ENCODE data around the gene ANKRD52. TPM values are rescaled to one million over a fixed set of nuclear protein-coding genes. Genes with fewer than 3 reads are reported as not detected.

The ANKRD52 gene
- polyA plus RNA-seq, 1 donor (not counting 4 experiments of a cell fraction or from before 2014, with no cell fraction given), result 14.0 TPM

DNA sequence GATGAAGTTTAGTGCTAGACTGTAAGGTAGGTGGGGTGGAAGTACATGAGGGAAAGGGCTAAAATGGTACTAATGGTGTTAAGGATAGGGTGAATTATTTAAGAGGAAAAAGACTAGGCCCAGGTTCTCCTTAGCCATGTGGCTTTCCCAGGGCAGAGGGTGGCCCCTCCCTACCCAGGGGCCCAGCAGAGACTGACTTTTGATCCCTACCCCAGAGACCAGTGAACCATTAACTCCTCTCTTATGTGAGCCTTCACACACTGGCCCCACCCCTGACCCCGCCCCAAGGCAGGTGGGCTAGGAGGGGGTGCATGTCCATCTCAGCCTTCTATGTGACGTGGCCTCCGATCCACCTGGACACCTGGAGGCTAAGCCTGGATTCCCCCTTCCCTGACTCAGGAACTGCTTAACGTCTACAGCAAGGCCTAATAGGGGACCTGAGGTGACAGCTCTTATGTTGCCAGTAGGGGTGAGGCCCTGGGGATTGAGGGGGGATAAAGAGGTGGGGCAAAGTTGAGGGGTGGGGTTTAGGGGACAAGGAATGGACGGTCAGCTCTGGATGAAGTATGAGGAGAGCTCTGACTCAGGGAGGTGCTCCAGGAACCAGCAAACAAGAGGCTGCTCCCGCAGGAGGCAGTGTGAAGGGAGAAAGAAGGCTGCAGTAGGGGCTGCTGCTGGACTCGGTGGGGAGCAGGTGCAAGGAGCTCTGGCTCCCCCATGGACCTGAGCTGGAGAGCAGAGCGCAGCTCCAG lies 27.6 kb downstream of the ANKRD52 start:
- TF ChIP-seq, protein P1, sequence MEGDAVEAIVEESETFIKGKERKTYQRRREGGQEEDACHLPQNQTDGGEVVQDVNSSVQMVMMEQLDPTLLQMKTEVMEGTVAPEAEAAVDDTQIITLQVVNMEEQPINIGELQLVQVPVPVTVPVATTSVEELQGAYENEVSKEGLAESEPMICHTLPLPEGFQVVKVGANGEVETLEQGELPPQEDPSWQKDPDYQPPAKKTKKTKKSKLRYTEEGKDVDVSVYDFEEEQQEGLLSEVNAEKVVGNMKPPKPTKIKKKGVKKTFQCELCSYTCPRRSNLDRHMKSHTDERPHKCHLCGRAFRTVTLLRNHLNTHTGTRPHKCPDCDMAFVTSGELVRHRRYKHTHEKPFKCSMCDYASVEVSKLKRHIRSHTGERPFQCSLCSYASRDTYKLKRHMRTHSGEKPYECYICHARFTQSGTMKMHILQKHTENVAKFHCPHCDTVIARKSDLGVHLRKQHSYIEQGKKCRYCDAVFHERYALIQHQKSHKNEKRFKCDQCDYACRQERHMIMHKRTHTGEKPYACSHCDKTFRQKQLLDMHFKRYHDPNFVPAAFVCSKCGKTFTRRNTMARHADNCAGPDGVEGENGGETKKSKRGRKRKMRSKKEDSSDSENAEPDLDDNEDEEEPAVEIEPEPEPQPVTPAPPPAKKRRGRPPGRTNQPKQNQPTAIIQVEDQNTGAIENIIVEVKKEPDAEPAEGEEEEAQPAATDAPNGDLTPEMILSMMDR (optimal IDR thresholded peaks at IDR 0.05 in 1 of 3, IDR thresholded peaks at IDR 0.05 in 1 of 3, conservative IDR thresholded peaks at IDR 0.05 in 1 of 3; ENCODE audit: extremely low read depth in 1 of 3, insufficient read depth in 2 of 3, low read length in 3 of 3), result no peak
- no peak for TF ChIP-seq EZH2 (IDR thresholded peaks at IDR 0.05; ENCODE audit: low read length)
- no peaks in the 10 kb centered on the region for H3K79me2 ChIP-seq (ENCODE audit: control insufficient read depth, insufficient read depth, low read length)
- dilution Hi-C loops (cut with MboI; ENCODE audit: extremely low pct_ligation_motif_present, low sequenced_read_pairs), result no loop called here
- H3K27me3 ChIP-seq (ENCODE audit: control insufficient read depth, extremely low read depth, insufficient read depth, low read length), result no peaks in the 10 kb centered on the region
- FAIRE-seq, result no peak
- no peaks in the 10 kb centered on the region for H4K20me1 ChIP-seq (ENCODE audit: control insufficient read depth, extremely low read depth, insufficient read depth, low read length)
- peaks cover 0 to 3% of the 10 kb centered on the region in 2 experiments for H3K36me3 ChIP-seq (ENCODE audit: control insufficient read depth in 2 of 2, extremely low read depth in 1 of 2, insufficient read depth in 2 of 2, low read length in 2 of 2)
- H3K4me1 ChIP-seq (ENCODE audit: control insufficient read depth, extremely low read depth, insufficient read depth, low read length), result no peaks in the 10 kb centered on the region
- no peak for DNase-seq (ENCODE audit: low read depth, low spot score)
- no peak overlapping the region for H3K9ac ChIP-seq (ENCODE audit: control insufficient read depth, extremely low read depth, insufficient read depth, low read length)
- no peaks in the 10 kb centered on the region for H3K9me3 ChIP-seq (ENCODE audit: control insufficient read depth, low read depth, low read length)
- no peak overlapping the region for H3K4me2 ChIP-seq (ENCODE audit: control insufficient read depth, extremely low read depth, insufficient read depth, low read depth, low read length)
- no peaks in the 10 kb centered on the region for H3K9me1 ChIP-seq (ENCODE audit: control insufficient read depth, extremely low read depth, insufficient read depth, low read length)
- H2AFZ ChIP-seq (ENCODE audit: control insufficient read depth, low read length), result no peak overlapping the region
- no peak overlapping the region for H3K4me3 ChIP-seq (ENCODE audit: control insufficient read depth in 2 of 3, extremely low read depth in 1 of 3, insufficient read depth in 2 of 3, low read depth in 1 of 3, low read length in 3 of 3)
- H3K27ac ChIP-seq (ENCODE audit: control insufficient read depth, insufficient read depth, low read length), result no peak overlapping the region

DNA sequence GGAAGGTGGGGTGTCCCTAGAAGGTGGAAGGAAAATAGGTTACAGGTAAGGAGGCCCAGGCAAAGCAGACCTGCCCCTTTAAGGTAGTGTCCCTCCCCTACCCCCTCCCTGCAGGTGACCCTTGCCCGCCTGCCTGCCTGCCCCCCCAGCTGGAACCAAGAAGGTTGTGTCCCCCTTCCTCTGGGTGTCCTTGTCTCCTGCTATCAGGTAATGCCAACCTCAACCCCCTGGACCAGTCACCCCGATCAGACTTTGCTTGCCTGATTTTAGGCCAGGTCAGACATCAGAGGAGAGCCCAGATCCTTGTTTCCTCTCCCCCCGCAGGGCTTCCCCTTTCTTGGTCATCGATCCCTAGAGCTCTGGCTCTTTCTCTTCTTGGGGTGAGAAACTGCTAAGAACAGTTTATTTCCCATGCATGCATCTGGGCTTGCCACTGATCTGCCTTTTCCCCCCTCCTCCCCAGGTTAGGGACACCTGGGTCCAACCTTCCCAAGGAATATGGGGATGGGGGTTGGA lies 28.2 kb downstream of the ANKRD52 start, which contains the start of gene SLC39A5:
SLC39A5 (plus strand) TSS at position 136 of the 516 bp plus-strand sequence. CDS start 1,224 bp downstream, outside the sequence.
- dilution Hi-C loops (cut with MboI; ENCODE audit: extremely low pct_ligation_motif_present, low sequenced_read_pairs), result no loop called here
- H2AFZ ChIP-seq (ENCODE audit: control insufficient read depth, low read length), result no peak within 1 kb of the TSS
- FAIRE-seq (no peak), DNase-seq (ENCODE audit: low read depth, low spot score) (no peak)
- no peak within 1 kb of the TSS for H3K27ac ChIP-seq (ENCODE audit: control insufficient read depth, insufficient read depth, low read length)
- no peaks in the 10 kb centered on the region for H3K9me1 ChIP-seq (ENCODE audit: control insufficient read depth, extremely low read depth, insufficient read depth, low read length)
- no peaks in the 10 kb centered on the region for H3K27me3 ChIP-seq (ENCODE audit: control insufficient read depth, extremely low read depth, insufficient read depth, low read length)
- TF ChIP-seq, protein P1 (optimal IDR thresholded peaks at IDR 0.05 in 1 of 3, IDR thresholded peaks at IDR 0.05 in 1 of 3, conservative IDR thresholded peaks at IDR 0.05 in 1 of 3; ENCODE audit: extremely low read depth in 1 of 3, insufficient read depth in 2 of 3, low read length in 3 of 3), result no peak
- TF ChIP-seq EZH2 (IDR thresholded peaks at IDR 0.05; ENCODE audit: low read length), result no peak
- H3K9ac ChIP-seq (ENCODE audit: control insufficient read depth, extremely low read depth, insufficient read depth, low read length), result no peak within 1 kb of the TSS
- H3K4me1 ChIP-seq (ENCODE audit: control insufficient read depth, extremely low read depth, insufficient read depth, low read length), result peaks cover 3% of the 10 kb centered on the region
- peaks cover 0 to 4% of the 10 kb centered on the region in 2 experiments for H3K36me3 ChIP-seq (ENCODE audit: control insufficient read depth in 2 of 2, extremely low read depth in 1 of 2, insufficient read depth in 2 of 2, low read length in 2 of 2)
- H3K4me3 ChIP-seq (ENCODE audit: control insufficient read depth in 2 of 3, extremely low read depth in 1 of 3, insufficient read depth in 2 of 3, low read depth in 1 of 3, low read length in 3 of 3), result no peak within 1 kb of the TSS
- no peaks in the 10 kb centered on the region for H3K79me2 ChIP-seq (ENCODE audit: control insufficient read depth, insufficient read depth, low read length)
- H3K4me2 ChIP-seq (ENCODE audit: control insufficient read depth, extremely low read depth, insufficient read depth, low read depth, low read length), result no peak within 1 kb of the TSS
- no peaks in the 10 kb centered on the region for H3K9me3 ChIP-seq (ENCODE audit: control insufficient read depth, low read depth, low read length)
- no peaks in the 10 kb centered on the region for H4K20me1 ChIP-seq (ENCODE audit: control insufficient read depth, extremely low read depth, insufficient read depth, low read length)
